Ovary (tissue), 9 donors: ENCODE measurements around the gene BCS1L. TPM values are rescaled to one million over a fixed set of nuclear protein-coding genes. Genes with fewer than 3 reads are reported as not detected.

Source experiments
- DNase-seq, 5 donors: peaks; one replicate each; pipeline ENCODE4 v3.0.0-alpha.2; 2019 to 2020
- H3K27ac ChIP-seq, 2 donors: fragments of 200-600 bp; one replicate each; pipeline versions ENCODE4 v1.5.1 to v1.8.0; 2019 to 2022
- H3K27me3 ChIP-seq: fragments of 200-600 bp; one replicate; pipeline ENCODE4 v1.8.0; 2022
- H3K36me3 ChIP-seq: fragments of 200-600 bp; sonication (generic); one replicate; pipeline ENCODE4 v1.5.1; 2019
- H3K4me1 ChIP-seq: one replicate; pipeline ENCODE4 v1.8.1; 2013; ENCODE audit warnings: mild to moderate bottlenecking, moderate library complexity; ENCODE audit not compliant: insufficient read depth
- H3K4me3 ChIP-seq: fragments of 200-600 bp; sonication (generic); one replicate; pipeline ENCODE4 v1.5.1; 2017
- H3K9me3 ChIP-seq, 2 donors: fragments of 200-600 bp in 1 of 2; sonication (generic) in 1 of 2; one replicate each; pipeline versions ENCODE4 v1.5.1 to v1.8.1; 2013 to 2019; ENCODE audit warnings: mild to moderate bottlenecking in 1 of 2, moderate library complexity in 1 of 2
- EP300 ChIP-seq: sonication (generic); formaldehyde crosslinking; IDR thresholded peaks from one replicate; pipeline ENCODE4 v1.6.1; 2017; ENCODE audit warnings: antibody characterized with exemption
- POLR2A ChIP-seq: fragments of 450-650 bp; IDR thresholded peaks from one replicate; pipeline ENCODE4 v1.6.1; 2017; ENCODE audit warnings: antibody characterized with exemption, mild to moderate bottlenecking, moderate library complexity
- WGBS, 3 donors: extraction: QIAGEN DNeasy Blood & Tissue Kit in 1 of 3; methylation state at CpG; one replicate each; pipeline versions ENCODE4 v1.1.5 to v1.1.7; 2013 to 2017; 5-methylcytosine and 5-hydroxymethylcytosine counted together
- intact Hi-C, 4 donors: fragments of 100-400 bp; cut with DNase I; formaldehyde crosslinking; loops; one replicate each; pipeline versions ENCODE4 v1.11.0 to v1.15.1; 2022 to 2023
- polyA plus RNA-seq, 2 donors: library from polyadenylated mRNA; stranded (reverse); fragments of 200-250 nt in 1 of 2; fragments of 350-450 nt in 1 of 2; fragmentation: Illumina TruSeq in 1 of 2; extraction: RNeasy Lipid Tissue Mini Kit (QIAGEN cat#74804) in 1 of 2; gene quantifications; one replicate each; pipeline ENCODE4 v1.2.3, GENCODE V29; 2013 to 2014
- total RNA-seq, 7 donors: library from RNA; depleted of rRNA in 2 of 7; stranded (reverse); fragments of >200 nt in 2 of 7; fragmentation: NEBNext Ultra II Directional in 3 of 7; extraction: Animal tissue kit (Norgen Biotek cat#: 25700) in 3 of 7; gene quantifications; one replicate each; pipeline versions ENCODE4 v1.1.0 to v1.2.4, GENCODE V29; 2016 to 2023
- TF ChIP-seq, protein P1 (sequence below), 3 donors: fragments of 450-650 bp in 2 of 3; fragments of 200-600 bp in 1 of 3; IDR thresholded peaks; one replicate each; pipeline versions ENCODE4 v1.5.1 to v1.8.0; 2016 to 2022; ENCODE audit warnings: antibody characterized with exemption in 3 of 3, mild to moderate bottlenecking in 1 of 3
- donor health status: DM: no; HTN: no; CAD: no; lungs with moderate emphysema.
- donor health status: DM: no; HTN: no; CAD: no.
- donor health status: Bipolar disorder and iron deficiency.
- donor health status: DM: yes; HTN: yes; CAD: no.
- donor health status: DM: no; HTN: no; CAD: no.
- donor health status: DM: yes; HTN: yes; CAD: no.

The BCS1L gene
- total and polyA plus RNA-seq, 9 donors: 14.7 to 45.2 (median 34.4) TPM

DNA sequence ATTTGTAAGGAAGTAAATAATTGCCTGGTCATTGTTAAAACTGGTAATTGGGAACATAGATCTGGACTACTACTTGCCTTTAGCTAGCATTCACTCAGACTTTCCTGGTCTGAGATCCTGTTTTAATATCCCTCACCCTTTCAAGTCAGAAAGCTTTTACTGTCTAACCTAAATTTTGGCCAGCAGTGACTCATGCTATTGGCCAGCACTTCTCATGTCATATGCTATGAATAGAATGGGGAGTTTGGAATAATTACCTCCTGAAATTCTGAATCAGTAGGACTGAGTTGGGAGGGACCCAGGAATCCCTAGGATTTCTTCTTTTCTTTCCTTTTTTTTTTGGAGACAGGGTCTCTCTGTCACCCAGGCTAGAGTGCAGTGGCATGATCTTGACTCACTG, 31.8 kb downstream of the BCS1L start:
- DNase-seq: no peak
- Histone ChIP-seq H3K4me1 (no peaks in the 10 kb centered on the region), H3K36me3 (no peaks in the 10 kb centered on the region), H3K4me3 (no peak overlapping the region), H3K27me3 (no peaks in the 10 kb centered on the region), H3K9me3 (no peaks in the 10 kb centered on the region), H3K27ac (no peak overlapping the region)
- intact Hi-C loops: no loop called here
- TF ChIP-seq, protein P1, sequence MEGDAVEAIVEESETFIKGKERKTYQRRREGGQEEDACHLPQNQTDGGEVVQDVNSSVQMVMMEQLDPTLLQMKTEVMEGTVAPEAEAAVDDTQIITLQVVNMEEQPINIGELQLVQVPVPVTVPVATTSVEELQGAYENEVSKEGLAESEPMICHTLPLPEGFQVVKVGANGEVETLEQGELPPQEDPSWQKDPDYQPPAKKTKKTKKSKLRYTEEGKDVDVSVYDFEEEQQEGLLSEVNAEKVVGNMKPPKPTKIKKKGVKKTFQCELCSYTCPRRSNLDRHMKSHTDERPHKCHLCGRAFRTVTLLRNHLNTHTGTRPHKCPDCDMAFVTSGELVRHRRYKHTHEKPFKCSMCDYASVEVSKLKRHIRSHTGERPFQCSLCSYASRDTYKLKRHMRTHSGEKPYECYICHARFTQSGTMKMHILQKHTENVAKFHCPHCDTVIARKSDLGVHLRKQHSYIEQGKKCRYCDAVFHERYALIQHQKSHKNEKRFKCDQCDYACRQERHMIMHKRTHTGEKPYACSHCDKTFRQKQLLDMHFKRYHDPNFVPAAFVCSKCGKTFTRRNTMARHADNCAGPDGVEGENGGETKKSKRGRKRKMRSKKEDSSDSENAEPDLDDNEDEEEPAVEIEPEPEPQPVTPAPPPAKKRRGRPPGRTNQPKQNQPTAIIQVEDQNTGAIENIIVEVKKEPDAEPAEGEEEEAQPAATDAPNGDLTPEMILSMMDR (IDR thresholded peaks at IDR 0.05): no peak
- TF ChIP-seq POLR2A (no peak), EP300 (no peak)

DNA sequence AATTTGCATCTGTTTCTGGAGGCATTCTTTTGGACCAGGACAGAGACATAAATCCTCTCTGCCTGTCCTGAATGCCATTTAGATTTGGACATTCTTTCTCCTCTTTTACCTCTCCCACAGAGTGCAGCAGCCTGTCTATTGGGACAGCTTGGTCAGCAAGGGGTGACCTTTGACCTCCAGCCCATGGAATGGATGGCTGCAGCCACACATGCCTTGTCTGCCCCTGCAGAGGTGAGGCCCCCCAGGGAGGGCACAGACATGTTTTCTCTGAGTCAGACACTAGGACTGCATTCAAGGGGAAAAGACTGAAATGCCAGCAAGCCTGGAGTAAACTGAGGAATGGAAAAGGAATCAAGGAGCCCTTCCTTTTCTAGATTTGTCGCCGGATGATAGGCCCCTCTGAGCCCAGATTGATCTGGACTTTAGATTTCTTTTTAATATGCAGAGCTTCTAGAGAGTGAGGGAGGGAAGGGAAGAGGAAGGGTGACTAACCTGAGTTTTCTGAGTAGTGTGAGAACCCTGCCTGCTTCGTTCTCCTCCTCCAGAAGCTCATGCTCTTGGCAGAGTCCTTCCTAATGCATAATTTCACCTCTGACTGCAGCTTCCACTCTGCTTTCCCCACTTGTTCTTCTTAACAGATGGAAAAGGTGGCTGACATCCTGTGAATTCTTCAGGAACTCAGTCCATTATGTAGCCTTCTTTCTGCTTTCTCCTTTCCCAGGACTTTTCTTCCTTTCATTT, 35.1 kb downstream of the BCS1L start:
- H3K36me3 ChIP-seq: no peaks in the 10 kb centered on the region
- TF ChIP-seq EP300 (no peak), POLR2A (no peak)
- TF ChIP-seq, protein P1 (IDR thresholded peaks at IDR 0.05): no peak
- H3K4me3 ChIP-seq: no peak overlapping the region
- no peaks in the 10 kb centered on the region for H3K9me3 ChIP-seq
- no peak for DNase-seq
- no peak overlapping the region for H3K27ac ChIP-seq
- H3K27me3 ChIP-seq: no peaks in the 10 kb centered on the region
- 77 to 86% (median 81%) methylated on average over 3 of the region's 3 CpGs for WGBS, 3 donors
- intact Hi-C loops: no loop called here
- no peaks in the 10 kb centered on the region for H3K4me1 ChIP-seq

DNA sequence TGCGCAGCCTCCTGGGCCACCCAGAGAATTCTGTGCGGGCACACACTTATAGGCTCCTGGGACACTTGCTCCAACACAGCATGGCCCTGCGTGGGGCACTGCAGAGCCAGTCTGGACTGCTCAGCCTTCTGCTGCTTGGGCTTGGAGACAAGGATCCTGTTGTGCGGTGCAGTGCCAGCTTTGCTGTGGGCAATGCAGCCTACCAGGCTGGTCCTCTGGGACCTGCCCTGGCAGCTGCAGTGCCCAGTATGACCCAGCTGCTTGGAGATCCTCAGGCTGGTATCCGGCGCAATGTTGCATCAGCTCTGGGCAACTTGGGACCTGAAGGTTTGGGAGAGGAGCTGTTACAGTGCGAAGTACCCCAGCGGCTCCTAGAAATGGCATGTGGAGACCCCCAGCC, 39.4 kb downstream of the BCS1L start:
- no peaks in the 10 kb centered on the region for H3K4me1 ChIP-seq
- WGBS, 3 donors: 92 to 97% (median 95%) methylated on average over 7 to 8 of the region's 8 CpGs
- H3K36me3 ChIP-seq: no peaks in the 10 kb centered on the region
- H3K27ac ChIP-seq: no peak overlapping the region
- intact Hi-C loops: no loop called here
- H3K27me3 ChIP-seq: no peaks in the 10 kb centered on the region
- no peak for DNase-seq
- TF ChIP-seq, protein P1 (IDR thresholded peaks at IDR 0.05): no peak
- TF ChIP-seq EP300 (no peak), POLR2A (no peak)
- H3K9me3 ChIP-seq: no peaks in the 10 kb centered on the region
- no peak overlapping the region for H3K4me3 ChIP-seq

DNA sequence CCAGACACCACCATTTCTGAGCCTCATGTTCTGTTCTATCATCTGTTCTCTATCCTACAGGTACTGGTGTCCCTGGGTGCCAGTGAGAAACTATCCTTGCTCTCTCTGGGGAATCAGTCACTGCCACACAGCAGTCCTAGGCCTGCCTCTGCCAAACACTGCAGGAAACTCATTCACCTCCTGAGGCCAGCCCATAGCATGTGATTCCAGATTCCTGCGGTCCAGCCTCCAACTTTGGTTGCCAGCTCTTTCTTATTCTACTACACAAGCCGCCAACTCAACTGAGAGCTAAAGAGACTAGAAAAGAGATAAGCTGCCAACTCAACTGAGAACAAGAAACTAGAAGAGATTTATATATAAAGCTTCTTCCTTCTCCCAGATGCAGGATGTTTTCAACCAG, 42.3 kb downstream of the BCS1L start:
- 84 to 94% (median 90%) methylated on average over 2 of the region's 2 CpGs for WGBS, 3 donors

More for the DNA sequence above, 42.3 kb downstream of the BCS1L start:
- TF ChIP-seq EP300 (no peak), POLR2A (no peak)
- TF ChIP-seq, protein P1 (IDR thresholded peaks at IDR 0.05): no peak
- Histone ChIP-seq H3K4me3 (no peak overlapping the region), H3K27me3 (no peaks in the 10 kb centered on the region), H3K9me3 (no peaks in the 10 kb centered on the region), H3K36me3 (no peaks in the 10 kb centered on the region), H3K27ac (no peak overlapping the region), H3K4me1 (no peaks in the 10 kb centered on the region)
- intact Hi-C loops: no loop called here
- no peak for DNase-seq
